ENCODE data around the gene RAB9A.
"Not testable (repeated sequence)": the region's sequence is repeated elsewhere in the genome, so short reads cannot be mapped to it uniquely, and the experiment has no call there.

Gene RAB9A

DNA sequence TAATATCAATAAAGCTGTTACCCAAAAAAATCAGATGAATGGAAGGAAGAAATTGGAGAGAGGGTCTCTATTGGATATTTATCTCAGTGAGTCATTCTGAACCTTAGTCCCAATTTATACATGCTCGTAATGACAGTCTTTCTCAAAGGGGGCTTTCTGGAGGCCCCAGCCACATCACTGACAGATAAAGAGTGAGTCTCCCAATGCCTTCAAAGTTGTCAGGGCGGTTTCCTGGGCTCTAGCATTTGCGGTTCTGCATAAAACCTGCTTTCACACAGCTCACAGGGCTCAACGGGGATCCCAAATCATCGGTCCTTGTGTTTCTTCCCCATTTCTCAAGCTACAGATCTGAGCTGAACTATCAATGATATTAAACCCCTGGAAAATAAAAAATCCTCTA is 18.7 kb upstream of the RAB9A start:
- DNase-seq, result no peak

DNA sequence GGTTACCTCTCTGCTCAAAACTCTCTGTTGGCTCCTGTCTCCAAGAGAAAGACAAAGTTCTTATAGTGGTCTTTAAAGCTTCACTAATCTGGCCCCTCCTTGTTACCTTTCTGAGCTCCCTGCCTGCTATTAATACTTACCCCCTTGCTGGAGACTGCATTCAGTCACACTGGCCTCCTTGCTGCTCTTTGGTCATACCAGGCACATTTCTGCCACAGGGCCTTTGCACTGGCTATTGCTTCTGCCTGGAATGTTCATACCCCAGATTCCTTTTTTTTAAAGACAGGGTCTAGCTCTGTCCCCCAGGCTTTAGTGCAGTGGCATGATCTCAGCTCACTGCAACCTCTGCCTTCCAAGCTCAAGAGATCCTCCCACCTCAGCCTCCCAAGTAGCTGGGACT is 15.9 kb upstream of the RAB9A start:
- no peak for DNase-seq

DNA sequence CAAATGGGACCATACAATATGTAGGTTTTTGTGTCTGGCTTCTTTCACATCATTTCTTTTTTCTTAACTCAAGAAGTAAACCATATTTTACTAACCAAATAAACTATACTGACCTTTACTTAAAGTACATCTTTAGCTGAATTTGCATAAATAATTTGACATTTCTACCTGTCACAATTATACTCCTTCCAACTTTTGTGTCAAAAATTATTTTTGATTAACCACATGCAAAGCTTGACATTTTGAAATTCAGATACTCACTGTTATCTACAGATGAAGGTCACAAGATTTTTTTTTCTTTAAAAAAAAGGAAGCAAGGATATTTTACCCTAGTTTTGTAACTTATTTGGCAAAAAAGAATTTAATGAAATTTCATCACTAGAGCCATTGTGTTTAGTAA is 12.0 kb upstream of the RAB9A start:
- DNase-seq, result no peak

DNA sequence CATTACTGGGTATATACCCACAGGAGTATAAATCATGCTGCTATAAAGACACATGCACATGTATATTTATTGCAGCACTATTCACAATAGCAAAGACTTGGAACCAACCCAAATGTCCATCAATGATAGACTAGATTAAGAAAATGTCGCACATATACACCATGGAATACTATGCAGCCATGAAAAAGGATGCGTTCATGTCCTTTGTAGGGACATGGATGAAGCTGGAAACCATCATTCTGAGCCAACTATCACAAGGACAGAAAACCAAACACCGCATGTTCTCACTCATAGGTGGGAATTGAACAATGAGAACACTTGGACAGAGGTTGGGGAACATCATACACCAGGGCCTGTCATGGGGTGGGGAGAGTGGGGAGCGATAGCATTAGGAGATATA is 9.2 kb upstream of the RAB9A start:
- not testable (repeated sequence) for DNase-seq

DNA sequence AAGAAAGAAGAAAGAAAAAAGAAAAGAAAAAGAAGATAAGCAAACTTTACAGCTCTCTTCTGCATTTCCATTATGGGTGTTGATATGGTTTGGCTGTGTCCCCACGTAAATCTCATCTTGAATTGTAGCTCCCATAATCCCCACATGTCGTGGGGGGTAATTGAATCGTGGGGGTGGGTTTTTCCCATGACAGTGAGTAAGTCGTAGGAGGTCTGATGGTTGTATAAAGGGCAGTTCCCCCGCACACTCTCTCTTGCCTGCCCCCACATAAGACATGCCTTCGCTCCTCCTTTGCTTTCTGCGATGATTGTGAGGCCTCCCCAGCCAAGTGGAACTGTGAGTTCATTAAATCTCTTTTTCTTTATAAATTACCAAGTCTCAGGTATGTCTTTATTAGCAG is 7.3 kb upstream of the RAB9A start:
- no peak for DNase-seq

DNA sequence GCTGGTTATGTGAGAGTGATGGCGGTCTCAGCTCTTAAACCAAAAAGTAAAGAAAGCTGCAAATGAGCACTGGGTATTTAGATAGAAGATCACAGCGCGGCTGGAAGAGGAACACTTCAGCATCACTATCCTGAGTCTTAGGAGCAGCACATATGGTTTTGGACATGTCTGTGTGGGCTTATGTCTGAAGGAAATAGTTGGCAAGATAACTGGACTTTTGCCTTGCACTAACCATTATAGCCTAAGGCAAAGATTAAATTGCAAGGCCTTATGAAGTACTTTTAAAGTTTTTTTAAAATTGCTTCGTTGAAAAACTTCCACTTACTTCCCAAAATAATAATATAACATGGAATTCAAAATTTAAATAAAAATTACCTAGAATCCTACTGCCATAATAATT is 4.6 kb upstream of the RAB9A start:
- DNase-seq, result no peak

DNA sequence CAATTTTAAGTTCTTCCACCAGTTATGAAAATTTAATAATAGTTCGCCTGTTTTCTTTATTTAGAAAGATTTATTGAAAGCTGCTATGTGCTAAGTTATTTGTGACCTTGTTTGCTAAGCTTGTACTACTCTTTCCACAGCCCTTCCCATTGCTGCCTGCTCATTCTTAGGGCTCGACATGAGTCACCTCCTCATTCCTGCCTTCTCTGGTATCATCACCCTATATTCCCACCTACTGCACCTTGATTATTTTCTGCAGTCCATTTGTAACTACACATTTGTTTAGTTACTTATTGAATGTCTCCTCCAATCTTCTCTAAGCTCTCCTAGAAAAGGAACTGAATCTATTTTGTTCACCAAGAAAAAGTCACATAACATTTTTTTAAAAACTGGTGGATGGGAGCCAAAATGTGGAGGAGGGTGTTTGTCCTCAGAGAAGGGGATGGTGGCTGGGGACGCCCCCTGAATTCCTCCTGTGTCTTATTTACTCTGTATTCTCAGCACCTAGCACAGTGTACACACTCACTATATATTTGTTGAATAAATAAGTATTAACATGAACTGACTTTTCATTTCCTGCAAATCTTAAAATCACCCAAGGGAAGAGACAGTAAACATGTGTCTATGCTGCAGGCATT is 3.7 kb upstream of the RAB9A start:
- DNase-seq, result no peak

DNA sequence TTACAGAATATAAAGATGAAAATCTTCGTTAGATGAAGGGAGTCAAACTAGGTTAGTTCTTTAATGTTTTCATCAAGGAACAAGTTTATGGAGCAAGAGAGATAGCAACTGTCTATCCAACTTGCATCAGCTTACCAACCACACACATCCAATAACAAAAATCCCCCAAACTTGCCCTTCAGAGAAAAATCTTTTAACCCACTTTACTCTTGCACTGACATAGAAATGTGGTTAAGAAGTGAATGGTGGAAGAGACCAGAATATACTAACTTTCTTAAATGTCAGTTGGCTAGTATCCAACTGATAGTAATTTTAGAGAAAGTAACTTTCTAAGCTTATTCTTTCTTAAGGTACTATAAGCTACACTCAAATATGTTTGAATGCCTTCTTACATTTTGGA is 1.7 kb upstream of the RAB9A start:
- DNase-seq, result no peak

DNA sequence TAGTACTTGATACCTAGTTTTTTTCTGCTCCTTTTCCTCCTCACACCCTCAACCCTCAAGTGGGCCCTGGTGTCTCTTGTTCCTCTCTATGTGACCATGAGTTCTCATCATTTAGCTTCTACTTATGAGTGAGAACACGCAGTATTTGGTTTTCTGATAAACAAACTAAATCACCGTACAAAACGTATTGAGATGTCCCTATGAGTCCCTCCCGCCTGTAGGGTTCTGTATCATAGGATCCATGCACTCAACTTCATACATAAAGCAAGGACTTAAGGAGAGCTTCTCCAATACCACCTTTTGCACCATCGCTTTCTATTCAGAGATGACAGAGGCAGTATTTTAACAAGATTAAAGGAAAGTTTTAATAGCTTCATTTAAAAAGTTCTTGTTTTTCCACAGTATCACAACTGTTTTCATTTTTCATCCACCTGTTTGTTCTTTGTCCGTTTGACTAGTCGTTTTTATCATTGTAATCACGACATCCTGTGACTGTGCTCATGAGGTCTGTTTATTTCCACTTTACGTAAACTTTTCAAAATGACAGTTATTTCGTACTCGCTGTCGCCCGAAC is 457 bp upstream of the RAB9A start:
- DNase-seq, result no peak

DNA sequence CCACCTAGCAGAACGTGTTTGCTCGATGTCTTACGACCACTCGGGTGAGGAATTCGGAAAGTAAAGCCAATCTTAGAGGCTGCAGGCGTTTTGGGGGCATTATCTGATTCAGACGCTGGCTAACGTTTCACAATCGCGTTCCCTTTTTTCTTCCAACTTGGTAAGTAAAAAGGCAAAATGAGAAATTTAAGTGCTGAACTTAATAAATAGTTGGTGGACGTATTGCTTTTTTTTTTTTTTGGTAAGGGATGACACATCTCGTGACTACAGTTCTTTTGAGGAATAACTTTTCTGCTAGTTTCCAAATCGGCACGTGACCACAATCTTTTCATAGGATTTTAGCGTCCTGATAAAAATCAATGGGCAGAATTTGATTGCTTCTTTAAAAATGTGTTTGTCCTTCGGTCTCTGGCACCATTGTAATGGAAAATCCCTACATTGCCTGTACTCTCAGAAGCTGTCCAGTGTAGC is 848 bp downstream of the RAB9A start:
- DNase-seq, result no peak

DNA sequence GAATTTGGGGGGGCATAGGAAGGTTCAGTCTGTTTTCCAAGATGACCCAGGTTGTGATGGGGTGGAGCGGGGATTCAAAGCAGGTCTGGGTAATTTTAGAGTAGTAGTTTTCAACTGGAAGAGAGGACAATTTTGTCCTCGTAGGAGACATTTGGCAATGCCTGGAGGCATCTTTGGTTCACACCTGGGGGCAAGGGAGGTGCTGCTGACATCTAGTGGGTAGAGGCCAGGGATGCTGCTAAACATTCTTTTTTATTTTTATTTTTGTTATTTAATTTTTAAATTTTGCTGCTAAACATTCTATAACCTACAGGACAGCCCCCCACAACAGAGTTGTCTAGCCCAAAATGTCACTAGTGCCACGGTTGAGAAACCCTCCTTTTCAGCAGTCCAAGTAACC is 1.9 kb downstream of the RAB9A start:
- DNase-seq, result no peak

DNA sequence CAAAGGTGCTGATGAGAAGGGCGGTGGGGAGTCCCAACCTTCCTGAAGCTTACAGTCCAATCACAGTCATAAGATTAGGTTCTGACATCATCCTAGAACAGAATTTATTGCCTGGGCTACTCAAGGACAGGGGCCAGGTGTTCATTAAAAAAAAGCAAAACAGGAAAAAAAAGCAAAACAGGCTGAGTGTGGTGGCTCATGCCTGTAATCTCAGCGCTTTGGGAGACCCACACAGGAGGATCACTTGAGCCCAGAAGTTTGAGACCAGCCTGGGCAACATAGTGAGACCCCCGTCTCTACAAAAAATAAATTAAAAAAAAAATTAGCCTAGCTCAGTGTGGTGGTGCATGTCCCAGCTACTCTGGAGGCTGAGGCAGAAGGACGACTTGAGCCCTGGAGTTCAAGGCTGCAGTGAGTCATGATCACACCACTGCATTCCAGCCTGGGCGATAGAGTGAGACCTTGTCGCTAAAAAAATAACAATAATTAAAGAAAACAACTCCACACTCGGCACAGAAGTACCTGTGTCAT is 3.0 kb downstream of the RAB9A start:
- no peak for DNase-seq

DNA sequence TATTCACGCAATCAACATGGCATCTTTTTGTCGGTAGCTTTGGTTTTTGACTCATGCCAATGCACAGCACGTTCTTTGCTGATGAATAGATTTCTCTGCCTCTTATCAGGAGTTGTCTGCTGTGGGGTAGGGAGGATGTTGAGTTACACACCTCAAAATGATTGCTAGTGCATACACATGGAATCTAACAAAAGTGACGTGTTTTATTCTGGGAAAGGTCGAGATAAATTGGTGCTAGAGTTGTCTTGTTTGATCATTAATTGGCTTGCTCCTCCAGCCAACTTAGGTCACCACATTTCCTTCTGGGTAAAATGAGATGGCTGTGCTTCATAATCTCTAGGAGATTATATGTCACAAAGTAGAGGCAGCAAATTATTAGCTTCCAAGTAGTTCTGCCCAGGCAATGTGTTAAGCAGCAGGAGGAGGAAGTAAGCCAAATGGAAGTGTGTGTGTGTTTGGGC is 3.9 kb downstream of the RAB9A start:
- no peak for DNase-seq

DNA sequence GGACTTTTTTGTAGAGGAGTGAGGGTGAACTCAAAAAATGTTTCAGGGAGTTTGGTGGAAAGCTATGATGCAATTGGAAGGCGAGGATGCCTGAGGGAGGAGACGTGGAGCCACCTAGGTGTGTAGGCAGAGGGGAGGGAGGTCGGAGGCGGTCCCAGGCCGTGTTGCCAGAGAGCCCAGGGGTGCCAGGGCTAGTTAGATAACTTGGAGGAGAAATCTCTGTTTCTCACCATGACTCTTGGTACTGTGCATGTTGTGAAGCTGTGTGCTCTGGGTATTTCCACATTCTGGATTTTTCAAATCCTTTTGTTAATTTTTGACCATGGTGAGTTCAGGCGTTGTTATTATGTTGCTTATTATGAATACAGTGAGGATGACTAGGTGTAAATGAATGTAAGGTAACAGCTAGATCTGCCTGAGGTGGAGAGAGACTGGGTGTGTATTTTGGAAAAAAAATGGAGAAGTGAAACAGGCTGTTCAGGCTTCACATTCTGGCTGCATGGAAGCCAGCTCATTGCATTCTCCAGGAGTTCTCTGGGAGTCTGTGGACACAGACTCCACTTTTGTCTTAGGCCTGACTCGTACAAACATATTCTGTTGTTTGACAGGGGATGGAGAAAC is 4.5 kb downstream of the RAB9A start:
- DNase-seq, result no peak

DNA sequence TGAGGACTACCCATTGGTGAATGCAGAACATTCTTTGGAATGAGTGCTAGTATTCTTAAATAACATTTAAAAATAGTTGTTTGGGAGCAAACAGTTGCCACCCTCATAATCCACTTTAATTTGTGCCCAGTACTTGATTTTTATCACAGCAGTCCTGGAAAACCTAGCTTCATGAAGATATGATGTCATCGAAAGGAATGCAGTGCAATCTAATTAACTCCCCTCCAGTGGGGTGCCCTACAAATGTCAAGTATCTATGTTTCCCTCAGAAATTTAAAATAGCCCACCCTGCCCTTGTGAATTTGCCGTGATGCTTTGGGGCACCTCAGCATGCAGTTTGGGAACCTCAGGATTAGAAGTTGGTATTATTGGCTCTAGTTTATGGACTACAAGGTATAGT is 5.4 kb downstream of the RAB9A start:
- no peak for DNase-seq

DNA sequence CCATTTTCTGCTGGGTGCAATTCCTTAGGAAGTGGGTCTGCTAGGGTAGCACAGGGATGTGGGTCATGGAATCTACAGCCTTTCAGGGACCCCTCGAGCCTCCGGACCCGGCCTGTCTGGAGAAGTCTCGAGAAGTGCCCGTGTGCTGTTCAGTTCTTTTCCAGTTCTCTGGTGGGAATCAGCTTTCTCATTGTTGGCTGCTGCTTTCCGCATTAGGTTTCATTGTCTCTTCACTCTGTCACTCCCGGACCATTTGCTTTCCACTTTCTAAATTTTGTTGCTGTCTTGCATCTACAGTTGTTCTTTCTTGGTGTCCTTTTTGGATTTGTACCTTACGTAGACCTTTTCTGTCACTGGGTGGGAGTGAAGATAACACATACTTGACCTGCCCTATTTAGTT is 6.1 kb downstream of the RAB9A start:
- DNase-seq, result no peak

DNA sequence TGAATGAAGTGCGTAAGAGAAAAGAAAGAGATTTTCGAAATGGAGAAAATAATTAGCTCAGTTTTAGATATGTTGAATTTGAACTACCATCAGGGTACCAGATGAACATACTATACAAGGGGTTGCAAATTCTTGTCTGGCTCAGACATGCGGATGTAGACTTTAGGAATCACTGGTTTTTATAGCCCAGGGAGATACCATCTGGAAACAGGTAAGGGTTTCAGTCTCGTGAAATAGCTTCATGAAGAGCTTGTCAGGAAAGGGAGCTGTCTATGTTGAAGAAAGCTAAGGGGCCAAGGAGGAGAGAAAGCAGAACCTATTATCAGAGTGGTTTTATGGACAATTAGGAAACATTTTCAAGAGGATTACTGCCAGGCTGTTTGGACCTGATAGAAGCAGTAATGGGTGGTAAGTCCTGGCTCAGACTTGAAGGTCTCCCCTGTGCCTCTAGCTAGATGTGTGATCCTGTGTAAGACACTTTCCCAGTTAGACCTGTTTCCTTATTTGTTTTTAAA is 6.7 kb downstream of the RAB9A start:
- no peak for DNase-seq

DNA sequence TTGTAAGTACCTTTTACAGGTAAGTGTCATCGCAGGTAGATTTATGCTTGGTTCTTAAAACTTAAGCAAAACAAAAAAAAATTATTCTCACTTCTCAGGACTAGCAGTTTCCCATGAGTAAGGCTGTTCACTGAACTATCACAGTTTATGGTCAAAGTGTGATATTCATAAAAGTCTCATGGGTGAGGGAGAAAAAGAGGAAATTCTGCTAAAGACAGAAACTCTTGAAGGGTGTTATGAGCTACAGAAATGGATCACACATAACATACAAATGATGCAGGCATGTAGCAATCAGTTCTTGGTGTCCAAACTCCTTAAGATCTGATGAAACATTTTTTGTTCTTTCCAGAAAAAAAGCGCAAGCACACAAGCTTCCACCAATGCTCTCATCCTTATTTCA is 8.5 kb downstream of the RAB9A start:
- DNase-seq, result no peak

DNA sequence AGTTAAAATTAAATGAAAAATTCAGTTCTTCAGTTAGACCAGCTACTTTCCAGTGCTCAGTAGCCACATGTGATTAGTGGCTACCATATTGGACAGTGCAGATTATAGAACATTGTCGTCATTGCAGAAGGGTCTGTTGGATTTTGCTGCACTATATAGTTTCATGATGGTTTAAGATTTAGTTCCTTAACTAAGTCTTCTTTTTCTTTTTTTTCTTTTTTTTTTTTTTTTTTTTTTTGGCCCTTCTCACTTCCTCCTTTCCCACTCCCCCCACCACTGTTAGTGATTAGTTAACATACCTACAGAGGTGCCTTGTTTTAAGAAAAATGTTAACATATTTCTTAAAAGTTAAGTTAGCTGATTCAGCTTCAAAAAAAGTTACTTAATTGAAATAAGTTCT is 9.0 kb downstream of the RAB9A start:
- DNase-seq, result no peak

DNA sequence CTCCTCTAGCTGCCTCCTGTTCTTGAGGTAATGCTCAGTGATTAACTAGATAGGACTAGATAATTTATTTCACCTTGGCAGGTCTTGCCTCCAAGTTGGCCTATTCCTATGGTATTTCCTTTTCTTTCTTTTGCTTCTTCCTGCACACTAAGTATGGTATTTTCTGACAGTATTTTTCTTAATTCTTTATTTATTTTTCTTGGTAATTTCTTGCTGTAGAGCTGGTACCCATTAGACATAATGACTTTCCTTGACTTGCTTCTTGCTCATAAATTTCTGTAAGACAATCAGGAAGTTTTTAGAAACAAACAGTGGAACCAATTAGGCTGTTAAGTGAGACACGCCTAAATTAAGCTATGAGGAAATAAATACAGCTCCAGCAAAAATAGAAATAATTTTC is 9.5 kb downstream of the RAB9A start:
- DNase-seq, result no peak

DNA sequence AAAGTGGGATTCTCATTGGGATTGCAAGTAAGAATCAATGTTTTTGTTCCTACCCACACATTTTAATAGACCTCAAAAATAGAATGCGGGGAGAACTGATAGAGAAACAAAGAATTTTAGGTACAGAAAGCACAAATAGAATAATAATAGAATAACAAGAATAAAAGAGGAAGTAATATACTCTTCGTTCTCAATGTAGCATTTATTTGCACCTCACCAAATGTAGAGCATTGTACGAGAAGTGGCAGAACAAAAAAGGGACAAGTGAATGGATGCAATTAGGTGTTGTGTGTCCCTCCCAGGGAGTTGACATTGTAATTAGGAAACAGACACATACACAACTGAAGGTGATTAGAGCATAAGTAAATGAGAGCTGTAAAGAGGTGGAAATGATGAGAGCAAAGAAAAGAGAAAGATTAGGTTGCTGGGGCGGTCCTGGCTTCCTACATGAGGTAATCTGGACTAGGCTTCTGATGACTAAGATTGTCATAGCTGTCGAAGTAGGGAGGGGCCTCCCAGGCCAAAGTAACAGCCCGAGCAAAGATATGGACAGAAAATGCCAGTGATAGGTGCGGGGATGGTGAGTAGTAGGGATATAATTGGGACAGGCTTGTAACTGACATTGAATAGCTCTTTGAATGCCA is 10.4 kb downstream of the RAB9A start:
- DNase-seq, result no peak

DNA sequence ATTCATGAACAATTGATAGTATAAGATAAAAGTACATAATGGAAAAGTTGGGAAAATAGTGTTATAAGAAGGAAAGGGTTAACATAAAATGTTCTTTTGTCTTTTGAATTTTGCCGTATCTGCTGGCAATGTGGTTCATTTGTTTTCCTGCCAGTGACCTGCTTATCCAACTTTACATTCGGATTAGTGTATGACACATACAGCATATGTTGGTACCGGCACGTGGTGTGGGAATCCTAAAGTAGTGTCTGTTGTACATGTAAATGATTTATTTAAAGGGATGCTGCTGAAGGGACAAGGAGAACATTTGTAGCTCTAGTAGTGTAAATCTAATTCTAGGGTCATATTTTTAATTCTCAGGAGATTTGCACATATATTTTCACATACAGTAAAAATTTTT is 11.5 kb downstream of the RAB9A start:
- no peak for DNase-seq

DNA sequence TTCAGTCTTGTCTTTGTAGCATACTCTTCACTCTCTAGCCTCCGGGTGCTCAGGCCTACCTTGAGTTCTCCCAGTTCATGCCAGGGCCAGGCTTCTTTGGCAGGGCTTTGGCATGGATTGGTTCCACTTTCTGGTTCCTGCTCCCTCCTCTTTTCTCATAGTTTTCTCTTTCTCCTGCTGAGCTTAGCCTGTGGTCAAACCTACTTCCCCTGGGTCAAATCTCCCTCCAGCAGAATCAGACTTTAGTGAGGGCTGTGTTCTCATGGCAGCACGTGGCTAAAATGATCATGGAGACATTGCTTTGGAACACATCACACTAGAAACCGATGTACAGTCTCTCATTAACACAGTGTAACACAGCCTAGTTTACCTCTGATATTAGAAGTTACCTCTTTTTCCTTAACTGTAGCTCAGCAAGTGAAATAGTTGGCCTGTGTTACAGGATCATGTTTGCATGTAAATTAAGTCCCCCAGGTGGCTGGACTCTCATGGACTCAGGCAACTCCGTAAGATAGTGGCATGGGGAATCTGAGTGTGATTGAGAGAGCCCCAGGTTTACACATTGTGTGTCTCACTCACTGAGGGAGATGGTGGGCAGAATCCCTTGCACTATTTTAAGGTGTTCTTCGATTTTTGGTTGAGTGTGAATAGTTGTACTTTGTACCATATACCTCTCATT is 13.3 kb downstream of the RAB9A start:
- DNase-seq, result no peak

Measured in activated CD4-positive, alpha-beta T cell treated with anti-CD3 and anti-CD28 coated beads, Interleukin-2, Interleukin-6, amounts not matched to agents 100 ng/mL and 50 ng/mL, durations not matched to agents 16 hours and 8 hours (primary cell).